WTC11 (cell line): ENCODE results near the gene EML6. TPM values are rescaled to one million over a fixed set of nuclear protein-coding genes. Genes with fewer than 3 reads are reported as not detected.

Experiments
- ATAC-seq: fragments of 200-7000 bp; cut with Tn5 transposase; 2 replicates; pipeline ENCODE4 v1.10.0; 2021; ENCODE audit warnings: mild to moderate bottlenecking, moderate library complexity
- CTCF ChIA-PET: fragments of 300-600 bp; sonication (Branson Sonifier 250); formaldehyde crosslinking; loops from one replicate; lab custom pipeline; 2021; ENCODE audit warnings: antibody characterized with exemption; lab: Charles Lee
- POLR2A ChIA-PET: fragments of 350-600 bp; sonication (Branson Sonifier 250); formaldehyde crosslinking; loops from one replicate; lab custom pipeline; 2021; ENCODE audit warnings: antibody characterized with exemption; lab: Charles Lee
- DNase-seq: peaks from one replicate; pipeline ENCODE4 v3.0.0; 2021; ENCODE audit warnings: low spot score
- H3K27ac Mint-ChIP-seq: 2 replicates; pipeline ENCODE4 v1.8.0; 2021; ENCODE audit warnings: mixed read lengths
- H3K27me3 Mint-ChIP-seq: 2 replicates; pipeline ENCODE4 v1.8.0; 2021; ENCODE audit warnings: low read depth, mild to moderate bottlenecking, moderate library complexity, mixed read lengths
- H3K36me3 Mint-ChIP-seq: 2 replicates; pipeline ENCODE4 v1.8.0; 2021; ENCODE audit warnings: mixed read lengths
- H3K4me1 Mint-ChIP-seq: 2 replicates; pipeline ENCODE4 v1.8.0; 2022; ENCODE audit warnings: mixed read lengths
- H3K4me3 Mint-ChIP-seq: 2 replicates; pipeline ENCODE4 v1.8.0; 2021; ENCODE audit warnings: mild to moderate bottlenecking, moderate library complexity, mixed read lengths
- H3K9me3 Mint-ChIP-seq: 2 replicates; pipeline ENCODE4 v1.8.0; 2021; ENCODE audit warnings: mixed read lengths
- AFF4 ChIP-seq: sonication (generic); formaldehyde crosslinking; IDR thresholded peaks from 2 replicates; pipeline ENCODE4 v1.8.1; 2023; ENCODE audit warnings: mild to moderate bottlenecking, missing genetic modification reagents, borderline replicate concordance
- AR ChIP-seq: fragments of 250-450 bp; sonication (Bioruptor Pico); IDR thresholded peaks from 2 replicates; pipeline ENCODE4 v1.9.0; 2021; ENCODE audit warnings: mild to moderate bottlenecking
- CBFB ChIP-seq: sonication (generic); formaldehyde crosslinking; IDR thresholded peaks from 2 replicates; pipeline ENCODE4 v1.8.1; 2022; ENCODE audit warnings: mild to moderate bottlenecking, low read depth, missing genetic modification reagents
- CDX4 ChIP-seq: fragments of 250-450 bp; sonication (Bioruptor Pico); IDR thresholded peaks from 2 replicates; pipeline ENCODE4 v1.9.0; 2021; ENCODE audit warnings: moderate library complexity, mild to moderate bottlenecking, inconsistent platforms, borderline replicate concordance
- EMX1 ChIP-seq: fragments of 250-450 bp; sonication (Bioruptor Pico); IDR thresholded peaks from 2 replicates; pipeline ENCODE4 v1.8.0; 2021; ENCODE audit warnings: mild to moderate bottlenecking
- ETV6 ChIP-seq: sonication (generic); formaldehyde crosslinking; IDR thresholded peaks from 2 replicates; pipeline ENCODE4 v1.8.1; 2022; ENCODE audit warnings: mild to moderate bottlenecking, missing genetic modification reagents
- GABPB1 ChIP-seq: sonication (generic); formaldehyde crosslinking; IDR thresholded peaks from 2 replicates; pipeline ENCODE4 v1.8.1; 2023; ENCODE audit warnings: mild to moderate bottlenecking, missing genetic modification reagents
- GRHL2 ChIP-seq: fragments of 250-450 bp; sonication (Bioruptor Pico); IDR thresholded peaks from 2 replicates; pipeline ENCODE4 v1.8.0; 2022; ENCODE audit warnings: mild to moderate bottlenecking, moderate library complexity; ENCODE audit not compliant: insufficient replicate concordance, severe bottlenecking
- JAZF1 ChIP-seq: fragments of 250-450 bp; sonication (Bioruptor Pico); IDR thresholded peaks from 2 replicates; pipeline ENCODE4 v1.9.0; 2021; ENCODE audit warnings: moderate library complexity, mild to moderate bottlenecking, inconsistent platforms
- NFATC4 ChIP-seq: fragments of 250-450 bp; sonication (Bioruptor Pico); IDR thresholded peaks from 2 replicates; pipeline ENCODE4 v1.9.0; 2021; ENCODE audit warnings: mild to moderate bottlenecking
- OVOL2 ChIP-seq: fragments of 250-450 bp; sonication (Bioruptor Pico); IDR thresholded peaks from 2 replicates; pipeline ENCODE4 v1.9.0; 2021; ENCODE audit warnings: mild to moderate bottlenecking, borderline replicate concordance
- PRRX2 ChIP-seq: fragments of 250-450 bp; sonication (Bioruptor Pico); IDR thresholded peaks from 2 replicates; pipeline ENCODE4 v1.8.0; 2021; ENCODE audit warnings: mild to moderate bottlenecking
- RELA ChIP-seq: sonication (generic); formaldehyde crosslinking; IDR thresholded peaks from 2 replicates; pipeline ENCODE4 v1.8.1; 2022; ENCODE audit warnings: missing genetic modification reagents, mild to moderate bottlenecking, borderline replicate concordance
- ZNF263 ChIP-seq: sonication (generic); formaldehyde crosslinking; IDR thresholded peaks from 2 replicates; pipeline ENCODE4 v1.8.1; 2022; ENCODE audit warnings: low read depth, mild to moderate bottlenecking, moderate library complexity, missing genetic modification reagents
- ZNF281 ChIP-seq: sonication (generic); formaldehyde crosslinking; IDR thresholded peaks from 2 replicates; pipeline ENCODE4 v1.8.0; 2023; ENCODE audit warnings: mild to moderate bottlenecking, missing genetic modification reagents
- ZNF396 ChIP-seq: fragments of 250-450 bp; sonication (Bioruptor Pico); IDR thresholded peaks from 2 replicates; pipeline ENCODE4 v1.8.0; 2021; ENCODE audit warnings: mild to moderate bottlenecking, moderate library complexity, borderline replicate concordance
- ZNF512 ChIP-seq: sonication (generic); formaldehyde crosslinking; IDR thresholded peaks from 2 replicates; pipeline ENCODE4 v1.8.1; 2022; ENCODE audit warnings: missing genetic modification reagents, borderline replicate concordance
- ZNF532 ChIP-seq: fragments of 250-450 bp; sonication (Bioruptor Pico); IDR thresholded peaks from 2 replicates; pipeline ENCODE4 v1.9.0; 2021; ENCODE audit warnings: mild to moderate bottlenecking, borderline replicate concordance
- total RNA-seq: library from RNA; stranded (reverse); gene quantifications from 3 replicates; pipeline ENCODE4 v1.2.3, GENCODE V29; 2021

The EML6 gene
- total RNA-seq, 1 experiment from 2014 or later: 2.1 TPM

GRCh38 chr2:54955358-54956110, 232.1 kb downstream of the EML6 start:
- DNase-seq (no peak), ATAC-seq (no peak)
- TF ChIP-seq ZNF396 (CRISPR knock-in tag) (no peak), GRHL2 (no peak), ZNF512 (CRISPR knock-in tag) (no peak), CBFB (CRISPR knock-in tag) (no peak), NFATC4 (CRISPR knock-in tag) (no peak), ZNF281 (CRISPR knock-in tag) (no peak), AR (CRISPR knock-in tag) (no peak), ETV6 (CRISPR knock-in tag) (no peak), ZNF263 (no peak), OVOL2 (CRISPR knock-in tag) (no peak), PRRX2 (CRISPR knock-in tag) (no peak), CDX4 (CRISPR knock-in tag) (no peak), RELA (no peak), EMX1 (CRISPR knock-in tag) (no peak), AFF4 (CRISPR knock-in tag) (no peak), ZNF532 (no peak), JAZF1 (CRISPR knock-in tag) (no peak), GABPB1 (CRISPR knock-in tag) (no peak)
- H3K4me1 Mint-ChIP-seq: peaks cover 18% of the 10 kb centered on the region
- no peaks in the 10 kb centered on the region for H3K36me3 Mint-ChIP-seq
- CTCF ChIA-PET: no interaction called here
- H3K27me3 Mint-ChIP-seq: no peaks in the 10 kb centered on the region
- H3K9me3 Mint-ChIP-seq: no peaks in the 10 kb centered on the region
- no peak overlapping the region for H3K27ac Mint-ChIP-seq
- POLR2A ChIA-PET: no interaction called here
- no peak overlapping the region for H3K4me3 Mint-ChIP-seq
